Esophagus mucosa (tissue), 1 donor: ENCODE data around the gene ERRFI1. TPM values are rescaled to one million over a fixed set of nuclear protein-coding genes. Genes with fewer than 3 reads are reported as not detected.

Experiments
- ATAC-seq: fragments of 200-7000 bp; cut with Tn5 transposase; one replicate; pipeline ENCODE4 v1.9.1; 2020
- total RNA-seq: library from RNA; stranded (reverse); gene quantifications from one replicate; pipeline ENCODE4 v1.2.4, GENCODE V29; 2023
- donor health status: DM: yes; HTN: yes; CAD: no.

The ERRFI1 gene
- total RNA-seq, 1 donor from 2014 or later, result 25.4 TPM

DNA sequence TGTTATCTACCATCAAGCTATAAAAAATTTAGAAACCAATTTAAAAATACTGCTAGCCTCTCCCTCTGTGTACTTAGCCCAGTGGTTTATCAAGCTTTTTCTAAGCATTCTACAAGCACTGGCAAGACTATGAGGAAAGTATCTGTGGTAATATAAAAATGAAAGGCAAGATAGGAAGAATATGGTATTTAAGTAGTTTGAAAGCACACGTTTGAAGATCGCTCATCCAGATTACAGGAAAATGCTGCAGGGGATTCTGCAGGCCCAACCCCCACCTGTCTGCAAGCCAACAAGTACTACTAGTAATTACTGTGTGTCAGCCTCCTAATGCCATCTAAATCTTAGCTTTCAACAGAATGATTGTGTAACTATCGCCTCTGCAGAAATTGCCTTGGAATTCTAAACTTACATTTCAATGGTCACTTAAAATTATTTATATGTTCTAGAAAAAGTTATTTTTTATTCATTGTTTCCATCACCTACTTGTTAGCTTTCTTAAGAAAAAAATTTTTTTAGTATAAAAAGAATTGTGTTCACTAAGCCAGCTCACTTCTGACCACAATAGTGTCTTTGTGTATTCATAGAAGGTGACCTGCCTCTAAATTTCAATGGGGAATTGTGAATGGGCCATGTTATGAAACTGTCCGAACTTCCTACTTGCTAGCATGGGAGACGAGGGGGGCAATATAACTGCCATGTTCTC is 8.5 kb downstream of the ERRFI1 start:
- ATAC-seq, result peak; percentile 61

DNA sequence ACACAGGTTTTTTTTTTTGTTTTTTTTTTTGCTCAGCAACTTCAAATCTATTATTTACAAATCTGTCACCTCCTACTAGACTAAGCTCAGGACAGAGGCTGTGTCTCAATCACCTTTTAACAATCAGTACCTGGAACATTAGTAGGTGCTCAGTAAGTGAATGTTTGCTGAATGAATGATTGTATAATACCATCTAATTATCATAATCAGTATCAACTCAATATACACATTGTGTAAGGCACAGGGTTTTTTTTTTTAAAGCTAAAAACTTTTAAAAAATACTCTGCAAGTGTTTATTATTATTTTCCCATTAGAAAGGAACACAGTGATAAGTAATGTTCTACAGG is 9.2 kb downstream of the ERRFI1 start:
- ATAC-seq, result no peak

DNA sequence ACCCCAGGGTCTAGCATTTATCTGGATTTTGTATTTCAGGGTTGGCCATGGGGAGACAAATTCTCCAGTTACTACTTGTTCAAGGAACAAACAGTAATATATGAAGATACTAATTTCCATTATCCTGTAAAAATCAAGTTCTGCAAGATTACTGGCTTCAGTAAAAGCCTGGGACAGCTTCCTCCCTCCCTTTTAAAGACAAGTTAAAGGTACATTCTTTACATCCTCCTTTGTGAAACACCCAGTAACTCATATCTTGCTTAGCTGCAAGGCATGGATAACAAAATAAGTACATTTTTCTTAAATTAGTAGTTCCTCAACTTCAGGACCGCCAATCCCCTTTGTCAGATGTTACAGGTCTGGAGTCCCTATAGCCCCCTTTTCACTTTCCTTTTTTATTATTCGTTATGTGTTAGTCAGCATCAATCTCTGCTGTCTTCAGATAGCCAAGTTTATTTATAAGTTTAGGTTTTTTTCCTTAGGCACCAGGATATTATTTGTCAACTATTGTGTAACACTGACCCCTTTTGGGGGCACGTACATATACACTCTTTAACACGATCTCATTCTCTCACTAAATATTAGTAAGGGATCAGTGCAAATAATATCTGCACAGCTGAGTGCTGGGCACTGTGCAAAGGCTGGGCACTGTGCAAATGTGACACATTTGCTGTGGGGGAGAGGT is 9.8 kb downstream of the ERRFI1 start:
- ATAC-seq, result no peak

DNA sequence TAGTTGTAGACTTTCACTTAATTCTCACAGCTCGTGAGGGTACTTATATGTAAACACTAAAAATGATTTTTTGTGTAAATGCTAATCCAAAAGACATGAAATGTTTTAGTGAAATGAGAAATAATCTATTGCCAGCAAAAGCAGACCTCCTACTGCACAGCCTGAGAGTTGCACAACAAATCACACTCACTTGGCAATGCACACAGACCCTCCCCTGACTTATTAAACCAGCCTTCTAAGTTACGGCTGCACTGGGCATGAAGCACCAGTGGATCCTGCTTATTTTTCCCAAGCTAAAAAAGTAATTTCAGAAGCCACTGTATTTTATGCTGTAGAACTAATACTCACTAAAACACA is 10.3 kb downstream of the ERRFI1 start:
- no peak for ATAC-seq

DNA sequence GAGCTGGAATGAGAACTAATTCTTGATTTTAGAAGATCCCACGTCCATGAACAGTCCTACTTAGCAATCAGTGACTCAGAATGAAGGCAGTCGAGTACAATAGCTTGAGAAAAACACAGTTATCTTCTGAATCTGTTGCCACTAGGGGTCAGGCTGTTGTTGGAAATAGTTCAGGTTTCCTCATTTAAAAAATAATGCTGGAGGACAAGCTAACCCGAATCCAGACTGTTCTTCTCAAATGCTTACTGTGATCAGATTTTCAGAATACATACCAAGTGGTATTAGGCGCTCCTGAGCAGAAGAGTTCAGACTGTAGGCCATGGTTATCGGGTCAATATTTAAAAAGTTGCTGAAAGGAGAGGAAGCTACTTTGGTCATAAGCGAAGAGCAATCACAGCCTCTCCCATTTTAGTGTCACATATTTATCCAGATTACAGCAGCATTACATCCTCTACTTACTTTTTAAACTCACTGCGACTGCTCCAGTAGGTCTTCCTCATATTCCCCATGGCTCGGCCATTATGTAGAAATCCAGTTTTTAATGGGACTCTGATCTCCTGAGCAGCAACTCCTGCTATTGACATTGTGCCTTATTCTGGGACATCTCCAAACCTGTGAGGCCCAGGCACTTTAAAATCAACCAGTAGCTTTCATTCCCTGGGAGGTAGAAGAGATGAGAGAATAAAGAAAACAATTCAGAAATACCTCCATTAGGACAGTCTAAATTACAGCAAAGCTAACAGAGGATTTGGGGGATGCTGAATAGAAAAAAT is 10.9 kb downstream of the ERRFI1 start:
- ATAC-seq, result peak; percentile 62

DNA sequence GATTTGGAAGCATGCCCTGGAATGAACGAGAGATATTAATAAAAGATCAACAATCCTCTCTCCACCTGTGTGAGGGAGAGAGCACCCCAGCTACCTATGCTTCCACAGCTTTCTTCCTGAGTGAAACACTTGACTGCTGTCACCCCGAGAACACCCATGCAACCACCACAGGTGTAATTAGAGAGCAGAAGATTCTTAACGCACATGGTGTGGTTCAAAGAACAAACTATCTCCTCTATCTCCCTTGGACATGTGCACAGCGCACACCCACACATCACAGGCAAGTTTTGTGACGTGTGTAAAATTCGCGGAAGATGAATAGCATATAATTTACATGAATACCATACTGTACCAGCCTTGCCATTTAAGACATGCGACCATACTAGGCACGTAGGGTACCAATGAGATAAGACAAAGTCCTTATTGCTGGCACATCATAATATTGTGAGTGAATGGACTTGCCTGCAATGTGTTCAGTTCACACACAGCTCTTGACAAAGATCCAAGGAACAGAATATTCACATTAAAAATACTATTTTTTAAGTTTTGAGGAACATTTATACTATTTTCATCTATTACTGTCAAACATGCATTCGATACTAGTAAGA is 11.6 kb downstream of the ERRFI1 start:
- no peak for ATAC-seq

DNA sequence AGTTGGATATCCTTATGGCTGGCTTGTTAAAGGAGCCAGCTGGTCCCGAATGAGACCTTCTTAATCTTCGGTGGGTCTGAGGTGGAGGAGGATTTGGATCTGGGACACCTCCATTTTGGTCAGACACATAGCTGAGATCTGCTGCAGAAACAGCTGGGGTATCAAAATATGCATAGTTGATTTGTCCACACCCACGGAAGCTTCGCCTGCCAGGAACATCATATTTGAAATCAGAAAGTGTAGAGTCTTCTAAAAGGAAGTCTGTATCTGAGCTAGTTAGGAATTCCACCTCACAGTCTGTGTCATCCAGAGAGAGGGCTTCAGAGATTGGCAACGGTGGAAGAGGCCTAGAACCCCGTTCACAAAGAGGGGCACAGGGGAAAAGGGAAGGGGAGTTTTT is 12.3 kb downstream of the ERRFI1 start:
- no peak for ATAC-seq

DNA sequence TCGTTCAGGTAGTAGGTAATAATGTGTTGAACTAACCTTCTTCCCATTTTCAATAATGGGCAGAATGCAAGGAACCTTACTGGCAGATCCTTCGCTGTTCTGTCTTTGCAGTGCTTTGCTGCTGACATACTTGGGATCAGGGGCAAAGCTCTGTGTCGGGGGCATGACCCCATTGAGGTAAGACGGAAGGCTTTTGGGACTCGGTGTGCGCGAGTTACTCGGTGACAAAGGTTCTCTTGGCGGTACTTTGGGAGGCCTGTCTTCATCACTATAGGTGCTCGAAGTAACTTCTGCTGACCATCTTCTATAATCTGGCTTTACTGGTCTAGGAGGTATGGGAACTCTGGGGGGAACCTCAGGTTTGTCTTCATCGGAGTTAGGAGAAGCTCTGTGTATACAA is 12.7 kb downstream of the ERRFI1 start:
- no peak for ATAC-seq

DNA sequence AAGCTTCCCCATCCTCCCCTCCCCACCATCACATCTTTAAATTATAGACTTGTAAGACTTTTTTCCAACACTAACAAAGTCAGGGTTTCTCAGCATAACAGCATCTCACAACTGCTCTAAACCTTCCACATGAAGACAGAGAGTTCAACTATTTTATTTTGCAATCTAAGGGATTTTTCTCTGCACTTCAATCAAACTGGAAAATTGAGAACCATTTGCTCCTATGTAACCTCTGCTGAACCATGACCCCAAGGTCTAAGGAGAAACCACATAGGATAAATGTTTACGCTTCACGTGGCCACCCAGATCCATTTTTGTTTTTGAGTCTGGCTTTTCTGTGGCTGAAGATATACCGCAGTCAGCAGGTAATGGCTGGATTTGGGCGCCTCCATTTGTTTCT is 13.2 kb downstream of the ERRFI1 start:
- ATAC-seq, result no peak

DNA sequence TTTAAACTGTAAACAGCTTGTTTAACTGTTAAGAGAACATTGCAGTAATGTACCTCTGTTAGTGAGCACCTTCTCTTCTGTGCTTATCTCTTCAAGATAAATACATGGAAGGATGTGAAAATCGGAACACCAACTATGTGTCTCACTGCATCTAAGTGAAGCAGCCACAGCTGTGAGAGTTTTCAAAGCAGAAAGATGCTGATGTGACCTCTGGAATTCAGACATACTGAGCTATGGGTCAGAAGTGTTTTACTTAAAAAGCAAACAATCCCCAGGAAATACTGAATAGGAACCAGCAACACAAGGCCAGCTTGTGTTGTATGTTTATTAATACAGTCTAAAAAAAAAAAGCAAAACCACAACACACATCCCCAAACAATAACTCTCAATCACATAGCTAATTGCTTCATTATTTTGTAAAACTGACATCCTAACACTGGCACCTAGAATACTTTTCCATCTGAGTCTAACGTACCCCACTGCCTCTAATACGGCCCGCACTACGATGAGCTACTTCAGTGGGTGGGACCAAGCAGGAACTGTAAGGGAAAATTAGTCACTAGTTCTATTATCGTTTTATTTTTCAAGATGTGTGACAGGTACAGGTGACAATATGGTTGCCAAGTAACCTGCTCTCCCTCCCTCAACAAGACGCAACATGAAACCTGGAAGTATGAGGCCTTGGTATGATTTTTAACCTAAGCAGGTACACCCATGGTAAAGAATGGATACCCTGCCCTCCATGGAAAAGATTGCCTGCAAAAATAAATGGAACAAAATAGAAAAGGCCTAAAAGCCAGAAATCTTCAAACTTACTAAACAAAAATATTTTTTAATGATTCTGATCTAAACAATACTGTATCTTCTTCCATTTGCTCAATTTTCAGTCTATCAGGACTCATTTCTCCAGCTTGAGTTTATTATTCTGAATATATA is 13.9 kb downstream of the ERRFI1 start:
- ATAC-seq, result no peak

DNA sequence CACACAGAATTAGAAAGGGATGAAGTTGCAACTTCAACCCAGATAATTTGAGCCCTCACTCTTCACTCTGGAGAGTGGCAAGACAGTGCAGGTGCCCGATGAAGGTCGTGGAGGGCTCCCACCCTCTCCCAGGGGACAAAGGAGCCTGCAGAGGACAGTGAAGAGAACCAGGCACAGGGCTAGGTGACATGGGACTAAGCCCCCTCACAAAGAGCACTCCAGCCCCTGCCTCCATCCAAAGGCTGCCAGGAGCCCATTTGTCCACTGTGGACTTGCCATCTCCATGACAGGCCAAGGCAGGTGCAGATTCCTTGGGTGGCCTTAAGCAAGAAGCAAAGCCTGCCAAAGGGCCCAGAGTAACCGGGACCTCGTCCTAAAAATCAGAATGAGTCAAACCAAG is 15.1 kb downstream of the ERRFI1 start:
- no peak for ATAC-seq

DNA sequence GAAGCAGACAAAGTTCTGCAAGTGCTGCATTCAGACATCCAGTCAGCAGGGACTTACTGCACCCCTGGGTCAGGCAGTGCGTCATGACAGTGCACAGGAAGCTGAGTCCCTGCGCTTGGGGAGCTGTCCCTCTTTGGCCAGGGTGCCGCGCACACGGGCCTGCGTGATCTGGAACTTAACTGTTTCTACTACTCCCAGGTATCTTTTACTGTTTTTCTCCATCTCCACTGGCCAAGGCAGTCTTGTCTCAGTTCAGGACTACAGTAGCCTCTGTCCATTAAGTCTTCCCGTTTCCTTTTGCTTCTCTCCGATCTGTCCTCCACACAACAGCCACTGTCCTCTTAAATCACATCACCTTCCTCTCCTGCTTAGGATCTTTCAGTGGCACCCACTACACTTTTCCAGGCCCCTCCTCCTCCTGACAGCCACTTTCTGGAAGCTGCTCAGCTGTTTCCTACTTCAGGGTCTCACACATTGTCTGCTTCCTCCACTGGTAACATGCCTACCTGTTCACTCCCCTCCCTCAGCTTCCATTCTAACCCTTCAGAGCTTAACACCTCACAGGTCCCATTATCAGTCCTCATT is 15.9 kb downstream of the ERRFI1 start:
- ATAC-seq, result no peak

DNA sequence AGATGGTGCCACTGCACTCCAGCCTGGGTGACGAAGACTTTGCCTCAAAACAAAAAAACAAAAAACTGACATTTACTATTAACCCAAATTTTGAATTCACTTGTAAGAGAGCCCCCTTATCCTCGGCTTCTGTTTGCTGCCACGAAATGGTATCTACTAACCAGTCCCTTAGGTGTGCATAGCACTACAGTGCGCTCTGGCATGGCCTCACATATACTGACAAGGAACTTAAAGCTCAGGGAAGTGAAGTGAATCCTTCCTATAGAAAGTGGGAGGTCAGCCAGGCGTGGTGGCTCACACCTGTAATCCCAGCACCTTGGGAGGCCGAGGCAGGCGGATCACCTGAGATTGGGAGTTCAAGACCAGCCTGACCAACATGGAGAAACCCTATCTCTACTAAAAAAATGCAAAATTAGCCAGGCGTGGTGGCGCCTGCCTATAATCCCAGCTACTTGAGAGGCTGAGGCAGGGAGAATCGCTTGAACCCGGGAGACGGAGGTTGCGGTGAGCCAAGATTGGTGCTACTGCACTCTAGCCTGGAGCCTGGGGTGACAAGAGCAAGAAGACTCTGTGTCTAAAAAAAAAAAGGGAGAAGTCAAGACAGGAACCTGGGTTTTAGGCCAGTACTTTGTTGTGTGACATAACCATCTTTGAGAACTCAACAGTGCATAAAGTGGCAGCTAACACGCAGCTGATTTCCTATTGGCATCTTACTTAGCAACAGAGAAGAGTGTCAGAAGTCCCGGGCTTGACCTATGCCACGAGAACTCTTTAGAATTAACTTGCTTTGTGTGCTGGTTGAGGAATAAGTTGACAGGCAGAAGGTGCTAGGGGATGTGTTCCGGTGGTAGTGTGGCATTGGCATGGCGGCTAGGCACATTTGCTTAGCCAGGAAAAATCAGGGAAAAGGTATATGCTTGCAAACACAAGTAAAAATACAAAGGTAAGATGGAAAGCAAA is 16.8 kb downstream of the ERRFI1 start:
- no peak for ATAC-seq

DNA sequence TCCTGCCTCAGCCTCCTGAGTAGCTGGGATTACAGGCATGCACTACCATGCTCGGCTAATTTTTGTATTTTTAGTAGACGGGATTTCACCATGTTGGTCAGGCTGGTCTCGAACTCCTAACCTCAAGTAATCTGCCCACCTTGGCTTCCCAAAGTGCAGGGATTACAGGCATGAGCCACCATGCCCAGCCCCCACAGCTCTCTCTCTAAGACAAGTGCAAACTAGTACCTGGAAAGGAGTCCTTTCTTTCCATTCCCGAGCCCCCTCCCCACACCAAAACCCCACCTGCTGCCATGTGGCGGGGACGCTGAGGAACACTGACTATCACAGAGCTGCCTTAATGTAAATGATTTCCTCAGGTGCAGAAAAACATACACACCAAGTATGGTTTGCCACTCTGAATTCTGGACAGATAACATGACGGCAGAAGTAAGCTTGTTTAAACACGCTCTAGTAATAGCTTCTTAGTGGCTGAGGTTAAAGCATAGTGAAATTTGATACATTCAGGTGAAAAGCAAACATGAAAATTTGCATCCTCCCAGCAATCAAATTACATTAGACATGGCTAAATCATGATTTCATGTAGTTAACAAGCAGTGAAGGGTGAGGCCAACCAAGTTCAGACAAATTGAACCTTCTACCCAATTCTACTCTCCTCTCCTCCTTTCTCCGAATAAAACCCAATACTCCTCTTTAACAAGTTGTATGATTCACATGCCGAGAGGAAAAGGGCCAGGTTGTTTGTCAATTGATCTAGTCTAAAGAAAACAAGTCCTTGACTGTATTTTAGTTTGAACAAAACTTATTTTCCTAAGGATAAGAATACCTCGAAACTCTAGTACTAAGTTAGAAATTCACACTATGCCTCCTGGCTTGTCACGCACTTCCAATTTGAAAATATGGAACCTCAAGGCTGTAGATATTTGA is 19.8 kb downstream of the ERRFI1 start:
- ATAC-seq, result peak; percentile 36

DNA sequence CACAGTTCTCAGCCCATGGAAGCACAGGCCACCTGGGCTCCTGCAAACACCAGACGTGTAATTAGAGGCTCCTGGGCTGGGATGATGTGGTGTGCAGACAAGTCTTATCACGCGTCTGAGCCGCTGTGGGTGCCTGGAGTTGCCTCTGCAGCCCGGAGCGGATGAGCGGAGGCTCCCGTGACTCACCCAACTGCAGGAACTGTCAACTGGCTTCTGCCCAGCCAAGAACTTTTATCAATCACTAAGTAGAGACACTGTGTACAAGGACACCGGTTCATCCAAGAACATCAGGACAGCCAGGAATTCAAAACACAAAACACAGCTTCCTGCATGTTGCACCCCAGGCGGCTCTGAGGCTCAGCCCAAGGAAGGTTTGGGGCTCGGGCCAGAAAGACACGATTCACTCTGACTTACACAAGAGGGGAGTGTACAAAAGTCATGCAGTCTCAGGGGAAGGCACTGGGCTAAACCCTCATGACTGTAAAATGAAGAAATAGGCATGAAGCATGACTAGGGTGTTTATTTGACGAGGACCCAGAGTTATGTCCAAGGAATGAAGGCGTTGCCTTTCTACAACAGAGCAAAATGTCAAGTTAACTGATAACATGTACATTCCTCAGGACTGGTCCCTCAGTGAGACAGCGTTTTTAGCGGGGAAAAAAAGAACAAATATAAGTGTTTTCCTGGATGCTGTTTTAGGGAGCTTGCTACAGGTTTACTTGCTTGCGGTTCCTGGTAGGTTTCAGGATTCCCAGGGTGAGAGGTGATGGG is 21.1 kb downstream of the ERRFI1 start:
- peak; percentile 91 for ATAC-seq

DNA sequence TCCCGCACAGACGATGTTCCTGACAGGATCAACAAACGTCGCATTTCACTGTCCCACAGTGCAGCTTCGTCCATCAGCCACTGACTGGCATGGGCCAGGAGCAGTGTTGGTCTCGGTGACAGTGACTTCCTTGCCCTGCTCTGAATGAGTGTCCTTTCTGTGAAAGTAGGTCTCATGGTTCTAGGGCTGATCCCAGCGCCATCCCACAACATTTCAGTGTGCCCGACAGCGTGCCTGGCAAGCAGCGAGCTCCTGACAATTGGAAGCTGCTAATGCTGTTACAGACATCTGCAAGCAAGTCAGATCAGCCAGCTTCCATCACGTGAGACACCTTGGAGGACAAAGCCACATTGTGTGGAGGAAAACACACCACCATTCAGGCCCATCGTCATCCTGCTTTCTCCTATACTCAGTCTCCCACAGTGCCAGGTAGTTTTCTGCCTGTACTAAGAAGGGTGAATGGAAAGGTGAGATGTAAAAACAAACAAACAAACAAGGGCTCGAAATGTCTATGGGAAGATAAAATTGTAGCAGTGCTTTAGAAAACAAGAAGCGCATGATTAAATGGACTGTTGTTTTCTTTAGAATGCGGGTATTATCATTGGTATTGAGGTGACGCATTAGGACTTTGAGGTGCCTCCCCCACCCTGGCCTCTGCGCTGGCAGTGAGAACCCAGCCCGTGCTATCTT is 21.9 kb downstream of the ERRFI1 start:
- peak; percentile 6 for ATAC-seq

DNA sequence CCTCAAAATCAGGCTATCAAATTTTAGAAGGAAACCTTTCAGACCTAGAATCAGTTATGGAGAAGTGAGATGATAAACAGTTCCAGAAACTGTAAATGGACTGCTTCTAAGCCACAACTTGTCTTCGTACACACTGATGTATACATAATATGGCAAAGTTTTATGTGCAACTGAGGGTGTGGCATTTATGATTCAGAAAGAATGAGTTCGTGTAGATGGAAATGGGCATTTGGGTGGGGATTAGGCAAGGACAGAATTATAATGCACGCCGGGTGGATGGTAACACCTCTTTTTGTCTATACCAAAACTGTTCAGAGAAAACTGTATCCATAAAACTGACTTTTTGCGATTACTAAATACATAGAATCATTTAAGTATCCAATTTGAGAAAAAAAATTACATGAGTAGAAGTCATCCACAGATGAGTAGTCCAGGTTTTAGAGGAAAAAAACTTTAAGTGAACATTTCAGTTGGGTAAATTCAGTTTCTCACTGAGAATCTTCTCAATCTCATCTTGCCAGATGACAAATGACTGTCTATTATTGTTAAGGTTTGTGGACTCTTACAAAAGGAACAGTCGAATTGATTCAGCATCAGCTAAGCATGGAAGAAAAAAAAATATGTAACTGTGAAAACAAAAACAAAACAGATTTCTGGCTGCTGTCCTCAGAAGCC is 22.5 kb downstream of the ERRFI1 start:
- ATAC-seq, result peak; percentile 26

DNA sequence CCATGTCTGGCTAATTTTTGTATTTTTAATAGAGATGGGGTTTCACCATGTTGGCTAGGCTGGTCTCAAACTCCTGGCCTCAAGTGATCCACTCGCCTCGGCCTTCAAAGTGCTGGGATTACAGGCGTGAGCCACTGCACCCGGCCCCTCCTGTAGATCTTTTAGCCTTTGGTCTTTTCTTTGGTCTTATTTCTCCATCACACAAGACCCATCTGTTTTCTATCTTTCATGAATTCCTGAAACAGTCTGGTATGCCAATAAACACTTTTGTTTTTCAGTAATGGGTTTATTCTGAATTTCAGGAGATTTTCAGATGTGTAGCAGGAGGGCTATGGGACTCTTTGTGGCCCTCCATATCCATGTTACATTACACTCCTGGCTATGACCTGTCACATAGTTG is 23.2 kb downstream of the ERRFI1 start:
- no peak for ATAC-seq
